PC-3 (cell line): Measurements from ENCODE around the gene TPK1.
"Not testable (repeated sequence)": the region's sequence is repeated elsewhere in the genome, so short reads cannot be mapped to it uniquely, and the experiment has no call there.

Experiments
- CTCF ChIP-seq: fragments of 300-600 bp; sonication (generic); conservative IDR thresholded peaks from 2 replicates; pipeline ENCODE4 v1.5.1; 2017; ENCODE audit warnings: antibody characterized with exemption, low read depth, mild to moderate bottlenecking, low read length
- EZH2phosphoT487 ChIP-seq: fragments of 300-600 bp; sonication (generic); IDR thresholded peaks from 2 replicates; pipeline ENCODE4 v1.6.1; 2018; ENCODE audit warnings: mild to moderate bottlenecking, antibody characterized with exemption, low read length, borderline replicate concordance

DNA sequence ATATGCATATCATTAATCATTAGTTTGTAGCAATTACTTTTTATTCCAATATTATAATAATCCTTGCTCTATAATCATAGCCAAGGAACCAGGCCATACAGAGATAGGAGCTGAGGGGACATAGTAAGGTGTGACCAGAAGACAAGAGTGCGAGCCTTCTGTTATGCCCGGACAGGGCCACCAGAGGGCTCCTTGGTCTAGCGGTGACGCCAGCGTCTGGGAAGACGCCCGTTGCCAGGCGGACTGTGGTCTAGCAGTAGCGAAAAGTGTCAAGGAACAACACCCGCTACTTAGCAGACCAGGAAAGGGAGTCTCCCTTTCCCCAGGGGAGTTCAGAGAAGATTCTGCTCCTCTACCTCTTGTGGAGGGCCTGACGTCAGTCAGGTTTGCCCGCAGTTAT is 109.0 kb downstream of the TPK1 start:
- not testable (repeated sequence) for TF ChIP-seq EZH2phosphoT487, CTCF
